ENCODE data around the gene TPM1. TPM values are rescaled to one million over a fixed set of nuclear protein-coding genes. Genes with fewer than 3 reads are reported as not detected.

Gene TPM1
- total and polyA plus RNA-seq, 2 experiments from 2014 or later, result 291 to 353 TPM

DNA sequence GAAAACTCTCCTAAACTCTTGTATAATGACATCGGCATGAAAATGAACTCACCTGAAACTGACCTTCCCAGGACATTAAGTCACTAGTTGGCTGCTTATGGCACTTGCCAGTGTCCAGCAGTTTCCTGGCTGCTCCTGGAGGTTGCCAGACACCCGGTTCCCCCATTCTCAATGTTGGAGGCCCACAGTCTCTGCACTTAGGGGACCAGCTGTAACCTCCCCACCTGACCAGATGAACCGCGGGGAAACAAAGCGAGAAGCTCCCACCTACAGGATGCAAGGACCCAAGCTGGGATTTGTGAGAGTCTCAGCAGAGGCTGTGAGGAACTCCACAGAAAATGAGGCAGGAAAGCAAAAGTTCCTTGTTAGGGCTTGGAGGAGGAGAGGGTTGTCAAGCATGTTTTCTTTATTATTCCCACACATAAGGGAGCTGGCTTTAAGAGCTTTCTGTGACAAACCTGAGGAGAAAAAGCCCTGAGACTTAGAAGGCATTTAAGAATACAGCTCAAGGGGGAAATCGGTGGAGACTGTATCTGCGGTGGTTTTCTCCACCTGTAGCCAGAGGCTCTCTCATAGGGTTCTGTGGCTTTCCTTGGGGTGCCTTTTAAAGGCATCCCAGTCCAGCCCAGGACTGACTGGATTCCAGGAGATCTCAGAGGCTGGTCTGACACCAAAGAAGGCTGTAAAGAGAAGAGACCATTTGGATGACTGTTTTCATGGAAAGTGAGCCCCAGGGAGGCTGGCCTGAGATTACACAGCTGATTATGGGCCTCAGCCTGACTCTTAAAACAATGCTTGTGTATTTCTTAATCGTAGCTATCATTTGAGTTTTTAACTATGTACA, 4.6 kb downstream of the TPM1 start:
- H3K9me3 ChIP-seq (ENCODE audit: low read depth), result no peaks in the 10 kb centered on the region
- H4K20me1 ChIP-seq (ENCODE audit: insufficient read depth, poor library complexity, severe bottlenecking), result no peaks in the 10 kb centered on the region
- H3K4me1 ChIP-seq (ENCODE audit: insufficient read depth), result peaks cover 38% of the 10 kb centered on the region
- peak overlapping the region; percentile 45 for H2AFZ ChIP-seq
- peak overlapping the region; percentile 97 for H3K4me2 ChIP-seq
- H3K27me3 ChIP-seq, result no peaks in the 10 kb centered on the region
- DNase-seq (ENCODE audit: low spot score), result no peak
- no peaks in the 10 kb centered on the region for H3K36me3 ChIP-seq (replicated peaks; ENCODE audit: insufficient read depth, low read depth)
- TF ChIP-seq, protein P1, sequence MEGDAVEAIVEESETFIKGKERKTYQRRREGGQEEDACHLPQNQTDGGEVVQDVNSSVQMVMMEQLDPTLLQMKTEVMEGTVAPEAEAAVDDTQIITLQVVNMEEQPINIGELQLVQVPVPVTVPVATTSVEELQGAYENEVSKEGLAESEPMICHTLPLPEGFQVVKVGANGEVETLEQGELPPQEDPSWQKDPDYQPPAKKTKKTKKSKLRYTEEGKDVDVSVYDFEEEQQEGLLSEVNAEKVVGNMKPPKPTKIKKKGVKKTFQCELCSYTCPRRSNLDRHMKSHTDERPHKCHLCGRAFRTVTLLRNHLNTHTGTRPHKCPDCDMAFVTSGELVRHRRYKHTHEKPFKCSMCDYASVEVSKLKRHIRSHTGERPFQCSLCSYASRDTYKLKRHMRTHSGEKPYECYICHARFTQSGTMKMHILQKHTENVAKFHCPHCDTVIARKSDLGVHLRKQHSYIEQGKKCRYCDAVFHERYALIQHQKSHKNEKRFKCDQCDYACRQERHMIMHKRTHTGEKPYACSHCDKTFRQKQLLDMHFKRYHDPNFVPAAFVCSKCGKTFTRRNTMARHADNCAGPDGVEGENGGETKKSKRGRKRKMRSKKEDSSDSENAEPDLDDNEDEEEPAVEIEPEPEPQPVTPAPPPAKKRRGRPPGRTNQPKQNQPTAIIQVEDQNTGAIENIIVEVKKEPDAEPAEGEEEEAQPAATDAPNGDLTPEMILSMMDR (IDR thresholded peaks at IDR 0.05; ENCODE audit: poor library complexity), result no peak
- TF ChIP-seq EZH2 (IDR thresholded peaks at IDR 0.05; ENCODE audit: borderline replicate concordance), result no peak
- no peak for TF ChIP-seq EZH2phosphoT487 (IDR thresholded peaks at IDR 0.05; ENCODE audit: low read depth, severe bottlenecking, unreplicated experiment)
- peak overlapping the region; percentile 70 for H3K4me3 ChIP-seq
- H3K9me2 ChIP-seq (replicated peaks; ENCODE audit: insufficient read depth), result no peaks in the 10 kb centered on the region
- peaks cover 62% of the 10 kb centered on the region for H3K79me2 ChIP-seq
- peak overlapping the region; percentile 94 for H3K27ac ChIP-seq
- WGBS (ENCODE audit: low lambda C conversion rate, missing lambda C conversion rate), result 65% methylated on average over 8 of the region's 8 CpGs

DNA sequence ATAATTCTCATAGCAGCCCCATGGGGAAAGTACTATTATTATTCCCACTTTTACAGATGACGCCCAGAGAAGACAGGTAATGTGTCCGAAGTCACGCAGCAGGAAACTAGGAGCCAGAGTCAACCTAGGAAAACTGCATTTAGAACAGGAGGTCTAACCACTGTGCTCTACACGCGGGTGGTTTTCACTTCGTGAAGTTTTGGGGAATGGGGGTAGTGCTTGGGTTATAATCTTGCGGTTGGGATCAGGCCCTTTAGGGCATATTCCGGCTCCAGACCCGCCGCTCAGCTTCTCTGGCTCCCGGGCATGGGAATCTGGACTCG, 5.2 kb downstream of the TPM1 start:
- H3K79me2 ChIP-seq, result peaks cover 68% of the 10 kb centered on the region
- H3K4me2 ChIP-seq, result peak overlapping the region; percentile 97
- H3K9me2 ChIP-seq (replicated peaks; ENCODE audit: insufficient read depth), result no peaks in the 10 kb centered on the region
- H3K4me1 ChIP-seq (ENCODE audit: insufficient read depth), result peaks cover 43% of the 10 kb centered on the region
- H4K20me1 ChIP-seq (ENCODE audit: insufficient read depth, poor library complexity, severe bottlenecking), result no peaks in the 10 kb centered on the region
- no peaks in the 10 kb centered on the region for H3K36me3 ChIP-seq (replicated peaks; ENCODE audit: insufficient read depth, low read depth)
- peak overlapping the region; percentile 45 for H2AFZ ChIP-seq
- no peaks in the 10 kb centered on the region for H3K27me3 ChIP-seq
- peak overlapping the region; percentile 94 for H3K27ac ChIP-seq
- H3K9me3 ChIP-seq (ENCODE audit: low read depth), result no peaks in the 10 kb centered on the region
- TF ChIP-seq EZH2 (IDR thresholded peaks at IDR 0.05; ENCODE audit: borderline replicate concordance) (no peak), EZH2phosphoT487 (IDR thresholded peaks at IDR 0.05; ENCODE audit: low read depth, severe bottlenecking, unreplicated experiment) (no peak)
- TF ChIP-seq, protein P1 (IDR thresholded peaks at IDR 0.05; ENCODE audit: poor library complexity), result no peak
- DNase-seq (ENCODE audit: low spot score), result no peak
- H3K4me3 ChIP-seq, result peak overlapping the region; percentile 70
- 19% methylated on average over 12 of the region's 12 CpGs for WGBS (ENCODE audit: low lambda C conversion rate, missing lambda C conversion rate)

DNA sequence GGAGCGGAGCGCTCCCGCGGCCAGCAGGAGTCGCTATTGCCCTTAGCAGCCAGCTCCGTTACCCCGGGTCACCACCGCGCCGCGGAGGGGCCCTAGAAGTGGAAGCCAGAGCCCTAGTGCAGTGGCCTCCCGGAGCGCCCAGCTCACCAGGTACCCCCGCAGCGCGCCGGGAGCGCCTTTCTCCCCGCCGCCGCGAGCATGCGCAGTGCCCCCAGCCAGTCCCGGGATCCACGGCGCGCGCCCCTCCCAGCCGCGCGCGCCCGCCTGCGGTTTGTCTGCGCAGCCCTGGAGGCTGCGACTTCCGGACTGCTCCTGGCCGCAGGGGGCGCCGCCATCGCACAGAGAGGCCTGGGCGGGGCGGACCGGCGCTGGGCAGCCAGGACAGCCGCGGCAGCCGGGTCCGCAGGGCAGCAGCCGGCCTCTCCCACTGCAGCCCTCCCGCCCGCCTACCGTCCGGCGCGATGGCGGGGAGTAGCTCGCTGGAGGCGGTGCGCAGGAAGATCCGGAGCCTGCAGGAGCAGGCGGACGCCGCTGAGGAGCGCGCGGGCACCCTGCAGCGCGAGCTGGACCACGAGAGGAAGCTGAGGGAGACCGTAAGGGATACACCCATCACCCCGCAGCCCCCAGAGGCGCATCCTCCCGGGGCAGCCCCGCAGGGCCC, 5.7 kb downstream of the TPM1 start:
- H3K4me3 ChIP-seq, result peak overlapping the region; percentile 70
- H4K20me1 ChIP-seq (ENCODE audit: insufficient read depth, poor library complexity, severe bottlenecking), result no peaks in the 10 kb centered on the region
- H3K27me3 ChIP-seq, result no peaks in the 10 kb centered on the region
- no peaks in the 10 kb centered on the region for H3K9me3 ChIP-seq (ENCODE audit: low read depth)
- peaks cover 44% of the 10 kb centered on the region for H3K4me1 ChIP-seq (ENCODE audit: insufficient read depth)
- peak overlapping the region; percentile 97 for H3K4me2 ChIP-seq
- DNase-seq (ENCODE audit: low spot score), result peak; percentile 98
- no peaks in the 10 kb centered on the region for H3K36me3 ChIP-seq (replicated peaks; ENCODE audit: insufficient read depth, low read depth)
- H3K9me2 ChIP-seq (replicated peaks; ENCODE audit: insufficient read depth), result no peaks in the 10 kb centered on the region
- peaks cover 72% of the 10 kb centered on the region for H3K79me2 ChIP-seq
- TF ChIP-seq, protein P1 (IDR thresholded peaks at IDR 0.05; ENCODE audit: poor library complexity), result peak; percentile 96
- no peak for TF ChIP-seq EZH2phosphoT487 (IDR thresholded peaks at IDR 0.05; ENCODE audit: low read depth, severe bottlenecking, unreplicated experiment)
- peak overlapping the region; percentile 94 for H3K27ac ChIP-seq
- under 1% methylated on average over 59 of the region's 75 CpGs for WGBS (ENCODE audit: low lambda C conversion rate, missing lambda C conversion rate)
- H2AFZ ChIP-seq, result peak overlapping the region; percentile 13
